Activated T-cell treated with anti-CD3 and anti-CD28 coated beads for 48 hours (primary cell): ENCODE data around the gene PDZD4.
A peak's percentile ranks its signal among the peaks of the same experiment; 100 is the strongest.
"Not testable (repeated sequence)": the region's sequence is repeated elsewhere in the genome, so short reads cannot be mapped to it uniquely, and the experiment has no call there.

Source experiments
- DNase-seq: peaks from one replicate; pipeline ENCODE4 v3.0.0-alpha.2; 2020; ENCODE audit warnings: low read depth

PDZD4 gene

GRCh38 chrX:153831429-153832150, 1.2 kb upstream of the PDZD4 start:
- no peak for DNase-seq

- DNase-seq = no peak
Measured at GRCh38 chrX:153830640-153831428, 490 bp upstream of the PDZD4 start.

- no peak for DNase-seq
Measured at GRCh38 chrX:153829549-153829798, 870 bp downstream of the PDZD4 start.

GRCh38 chrX:153828723-153829548, 1.4 kb downstream of the PDZD4 start:
- no peak for DNase-seq

DNA sequence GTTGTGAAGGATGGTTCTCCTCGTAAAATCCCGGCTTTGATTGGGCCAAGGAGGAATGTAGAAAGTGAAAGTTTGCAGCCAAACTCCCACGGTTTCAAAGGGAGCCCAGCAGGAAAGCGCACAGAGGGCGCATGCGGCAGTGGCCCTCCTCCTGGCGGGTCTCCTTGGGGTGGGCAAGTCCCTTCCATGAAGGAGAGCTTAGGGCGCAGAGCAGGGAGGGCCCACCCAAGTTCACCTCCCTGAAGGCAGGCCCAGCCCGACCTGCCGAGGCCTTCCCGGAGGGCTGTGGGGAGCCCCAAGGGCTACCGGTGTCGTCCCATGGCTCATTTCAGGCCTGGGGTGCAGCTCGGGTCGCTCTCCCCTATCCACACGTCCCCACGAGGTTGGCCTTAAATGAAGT, 2.0 kb downstream of the PDZD4 start:
- no peak for DNase-seq

GRCh38 chrX:153827903-153828302, 2.4 kb downstream of the PDZD4 start:
- DNase-seq = no peak

DNA sequence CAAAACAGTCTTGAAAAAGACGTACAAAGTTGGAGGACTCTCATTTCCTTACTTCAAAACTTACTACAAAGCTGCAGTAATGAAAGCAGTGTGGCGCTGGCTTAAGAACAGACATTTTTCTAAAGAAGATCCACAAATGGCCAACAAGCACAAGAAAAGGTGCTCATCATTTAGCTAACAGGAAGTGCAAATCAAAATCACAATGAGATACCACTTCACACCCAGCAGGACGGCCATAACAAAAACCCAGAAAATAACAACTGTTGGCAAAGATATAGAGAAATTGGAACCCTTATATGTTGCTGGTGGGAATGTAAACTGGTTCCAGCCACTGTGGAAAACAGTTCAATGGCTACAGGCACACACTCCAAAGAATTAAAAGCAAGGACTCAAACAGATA, 3.3 kb downstream of the PDZD4 start:
- no peak for DNase-seq

GRCh38 chrX:153825042-153825441, 5.3 kb downstream of the PDZD4 start:
- no peak for DNase-seq

DNA sequence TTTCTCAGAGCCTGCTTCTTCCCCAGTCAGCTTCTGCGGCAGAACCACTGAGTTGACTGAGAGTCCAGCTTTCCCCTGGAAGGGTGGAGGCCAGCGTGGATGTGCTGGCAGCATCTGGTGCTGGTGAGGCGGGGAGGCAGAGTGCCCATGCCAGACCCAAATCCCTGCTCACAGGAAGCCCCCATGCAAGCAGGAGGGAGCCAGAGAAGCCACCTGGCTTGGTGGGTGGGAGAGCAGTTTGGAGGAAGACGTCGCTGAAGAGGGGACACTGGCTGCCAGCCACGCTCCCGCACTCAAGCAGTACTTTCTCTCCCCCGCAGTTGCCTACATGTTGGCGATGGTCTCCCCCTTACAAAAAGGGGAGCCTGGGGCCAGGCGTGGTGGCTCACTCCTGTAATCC, 6.0 kb downstream of the PDZD4 start:
- DNase-seq = no peak

DNA sequence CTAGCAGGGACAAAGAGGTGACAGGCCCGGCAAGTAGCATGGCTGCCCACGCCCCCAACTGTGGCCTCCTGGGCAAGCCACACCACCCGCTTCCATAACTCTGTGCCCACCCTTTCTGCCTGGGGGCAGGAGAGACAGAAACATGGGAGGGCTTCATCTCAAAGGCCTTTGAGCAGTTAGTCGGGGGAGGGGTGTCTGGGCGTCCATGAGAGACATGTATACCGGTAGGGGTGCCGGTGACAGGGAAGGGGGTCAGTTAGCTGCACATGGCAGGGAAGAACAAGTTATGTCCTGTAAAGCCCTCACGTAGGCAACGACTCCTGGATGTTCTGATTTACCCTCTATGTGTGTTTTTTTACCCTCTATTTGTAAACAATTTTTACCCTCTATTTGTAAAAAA, 9.3 kb downstream of the PDZD4 start:
- no peak for DNase-seq

DNA sequence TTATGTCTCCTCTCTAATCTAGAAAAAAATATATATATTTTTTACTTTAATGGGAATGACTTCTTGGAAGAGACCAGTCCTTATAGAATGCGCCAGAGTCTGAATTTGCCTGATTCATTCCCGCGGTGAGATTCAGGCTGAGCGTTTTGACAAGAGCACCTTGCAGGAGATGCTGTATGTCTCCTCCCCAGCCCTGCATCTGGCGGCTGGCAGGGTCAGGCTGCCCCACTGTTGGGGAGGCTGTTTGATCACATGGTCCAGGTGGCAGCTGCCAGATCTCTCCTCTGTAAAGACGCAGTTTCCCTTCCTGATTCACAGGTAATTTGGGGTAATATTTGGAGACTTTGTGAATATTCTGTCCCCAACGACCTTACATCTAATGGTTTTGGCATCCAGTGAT, 9.7 kb downstream of the PDZD4 start:
- DNase-seq = no peak

DNA sequence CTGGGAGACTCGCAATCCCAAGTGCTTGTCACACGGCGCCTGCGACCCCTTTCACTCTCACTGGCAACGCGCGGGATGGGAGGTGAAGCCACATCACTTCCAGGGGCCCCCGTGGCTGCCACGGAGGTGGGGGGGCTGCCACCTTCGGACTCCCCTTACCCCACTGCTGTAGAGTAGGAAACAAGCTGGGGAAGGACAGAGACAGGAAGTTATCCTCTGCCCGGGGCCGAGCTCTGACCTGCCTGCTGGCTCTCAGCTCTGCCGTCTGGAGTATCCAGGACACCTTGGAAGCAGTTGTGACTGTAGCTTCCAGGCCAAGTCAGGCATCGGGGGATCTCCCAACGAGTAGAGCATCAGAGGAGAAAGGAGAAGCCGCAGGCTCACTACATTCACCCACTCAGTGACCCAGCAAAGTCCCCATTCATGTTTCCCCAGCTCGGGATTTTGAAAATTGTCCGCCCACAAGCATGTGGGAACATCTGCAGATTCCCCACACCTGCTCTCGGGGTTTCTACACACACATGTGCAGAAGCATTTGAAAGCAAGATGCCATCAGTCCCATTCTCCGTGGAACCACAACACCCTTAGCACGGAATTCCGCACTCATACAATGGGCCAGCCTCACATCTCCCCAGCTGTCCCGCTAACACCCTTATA, 10.8 kb downstream of the PDZD4 start:
- no peak for DNase-seq

DNA sequence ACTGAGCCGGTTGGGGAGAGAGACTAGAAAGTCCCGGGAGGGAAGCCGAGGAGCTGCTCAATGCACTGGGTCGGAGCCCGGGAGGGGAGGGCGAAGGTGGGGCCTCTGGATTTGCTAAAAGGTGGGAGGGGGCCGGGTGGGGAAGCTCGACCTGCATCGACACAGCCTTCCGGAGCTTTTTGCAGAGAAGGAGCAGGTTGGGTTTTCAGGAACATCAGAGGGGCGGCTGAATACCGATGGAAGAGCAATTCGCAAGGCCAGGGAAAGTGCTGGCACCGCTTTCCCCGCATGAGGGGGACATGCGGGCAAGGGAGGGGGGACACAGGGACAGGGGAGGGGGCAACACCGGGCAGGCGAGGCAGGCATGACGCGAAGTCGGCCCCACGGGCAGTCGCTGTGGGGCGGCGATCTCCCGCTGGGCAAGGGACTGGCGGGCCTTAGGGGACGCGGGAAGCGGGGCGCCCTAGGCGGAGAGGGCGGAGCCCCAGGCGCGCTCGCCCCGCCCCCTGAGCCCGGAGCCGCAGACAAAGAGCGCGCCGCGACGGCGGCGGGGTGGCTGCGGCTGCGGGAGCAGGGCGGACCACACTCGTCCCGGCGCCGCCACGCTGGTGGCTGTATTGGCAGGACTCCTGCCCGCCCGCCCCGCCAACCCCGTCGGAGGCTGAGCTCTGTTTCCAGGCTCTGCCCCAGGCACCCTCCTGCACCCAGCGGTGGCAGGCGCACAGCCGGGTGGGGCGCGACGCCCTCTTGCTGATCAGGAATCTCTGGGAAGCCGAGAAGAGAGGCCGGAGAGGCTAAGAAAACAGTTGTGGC, 11.6 kb downstream of the PDZD4 start:
- DNase-seq = peak; percentile 47

DNA sequence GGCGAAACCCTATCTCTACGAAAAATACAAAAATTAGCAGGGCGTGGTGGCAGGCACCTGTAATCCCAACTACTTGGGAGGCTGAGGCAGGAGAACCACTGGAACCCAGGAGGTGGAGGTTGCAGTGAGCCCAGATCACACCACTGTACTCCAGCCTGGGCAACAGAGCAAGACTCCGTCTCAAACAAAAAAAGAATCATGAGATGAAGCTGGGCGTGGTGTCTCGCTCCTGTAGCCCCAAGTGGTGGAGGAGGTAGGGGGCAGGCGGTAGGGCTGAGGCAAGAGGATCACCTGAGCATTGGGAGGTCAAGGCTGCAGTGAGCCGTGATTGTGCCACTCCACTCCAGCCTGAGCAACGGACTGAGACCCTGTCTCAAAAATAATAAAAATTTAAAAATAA, 12.3 kb downstream of the PDZD4 start:
- not testable (repeated sequence) for DNase-seq

DNA sequence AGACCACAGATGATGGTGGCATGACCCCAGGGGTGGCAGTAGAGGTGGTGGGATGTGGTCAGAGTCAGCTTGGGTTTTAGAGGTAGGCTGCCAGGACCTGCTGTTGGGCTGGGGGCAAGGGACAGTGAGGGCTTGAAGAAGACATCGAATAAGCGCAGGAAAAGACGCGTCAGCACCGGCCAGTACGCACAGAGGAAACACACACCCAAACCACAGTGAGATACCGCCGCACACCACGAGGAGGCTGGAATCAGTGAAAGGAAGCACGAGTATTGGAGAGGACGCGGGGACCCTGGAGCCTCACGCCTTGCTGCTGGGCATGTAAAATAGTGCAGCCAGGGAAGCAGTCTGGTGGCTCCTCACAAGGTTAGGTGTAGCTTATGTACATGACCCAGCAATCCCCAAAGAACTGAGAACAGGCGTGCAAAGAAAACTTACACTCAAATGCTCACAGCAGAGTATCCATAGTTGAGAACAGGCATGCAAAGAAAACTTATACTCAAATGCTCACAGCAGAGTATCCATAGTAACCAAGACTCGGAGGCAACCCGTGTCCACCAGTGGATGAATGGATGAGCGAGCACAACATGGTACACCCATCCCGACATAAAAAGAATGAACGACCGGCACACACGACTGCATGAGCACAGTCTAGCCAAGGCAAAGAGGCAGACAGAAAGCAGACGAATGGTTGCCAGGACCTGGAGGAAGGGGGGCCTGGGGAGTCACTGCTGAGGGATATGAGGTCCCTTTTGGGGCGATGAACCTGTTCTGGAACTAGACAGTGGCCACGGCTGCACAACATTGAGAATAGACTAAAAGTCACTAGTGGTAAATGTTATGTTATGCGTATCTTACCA, 13.3 kb downstream of the PDZD4 start:
- peak; percentile 15 for DNase-seq

DNA sequence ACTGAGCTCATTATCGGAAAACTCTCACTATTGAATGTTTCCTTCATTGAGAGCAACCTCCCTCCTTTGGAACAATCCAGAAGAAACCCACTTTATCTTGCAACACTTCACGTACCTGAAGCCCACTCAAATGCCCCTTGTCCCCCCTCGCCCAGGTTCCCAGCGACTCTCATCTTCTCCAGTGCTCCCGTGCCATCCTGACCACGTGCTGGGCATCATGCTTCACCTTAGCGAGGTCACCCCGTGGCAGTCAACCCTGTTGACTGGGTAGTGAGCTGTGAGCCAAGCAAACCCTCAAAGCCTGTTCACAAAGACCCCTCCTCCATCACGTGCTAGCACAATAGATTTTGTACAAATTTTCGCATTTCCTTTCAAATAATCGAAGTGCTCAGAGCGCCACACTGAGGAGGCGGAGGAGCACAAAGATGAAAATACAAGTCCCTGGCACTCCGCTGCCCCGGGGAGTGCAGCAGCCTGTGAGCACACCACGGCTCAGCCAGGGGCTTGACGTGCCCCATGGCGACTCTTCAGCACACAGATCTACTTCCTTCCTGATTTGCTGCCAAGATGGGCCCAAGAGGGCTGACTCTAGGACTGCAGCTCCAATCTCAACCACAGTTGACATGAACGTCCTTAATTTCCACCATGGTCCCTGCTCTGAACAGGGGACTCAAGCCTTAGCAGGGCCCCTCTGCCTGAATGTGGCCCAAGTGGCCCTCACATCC, 15.6 kb downstream of the PDZD4 start:
- DNase-seq = no peak

DNA sequence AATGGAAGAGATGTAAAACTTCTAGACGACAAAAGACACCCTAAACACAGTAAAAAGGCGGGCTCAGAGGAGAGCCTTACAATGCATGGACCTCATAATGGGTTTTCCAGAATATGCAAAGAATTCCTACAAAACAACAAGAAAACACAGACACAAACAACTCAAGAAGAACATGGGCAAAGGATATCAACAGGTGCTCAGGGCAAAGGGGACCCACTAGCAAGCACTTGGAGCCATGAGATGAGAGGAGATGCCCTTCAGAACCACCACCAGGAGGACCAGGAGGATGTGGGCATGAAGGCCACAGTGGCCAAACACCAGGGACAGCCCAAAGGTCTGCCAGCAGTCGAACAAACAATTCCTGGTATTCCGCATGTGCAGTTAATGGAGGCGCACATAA, 17.2 kb downstream of the PDZD4 start:
- no peak for DNase-seq

- no peak for DNase-seq
Measured at GRCh38 chrX:153812220-153812619, 18.1 kb downstream of the PDZD4 start.

DNA sequence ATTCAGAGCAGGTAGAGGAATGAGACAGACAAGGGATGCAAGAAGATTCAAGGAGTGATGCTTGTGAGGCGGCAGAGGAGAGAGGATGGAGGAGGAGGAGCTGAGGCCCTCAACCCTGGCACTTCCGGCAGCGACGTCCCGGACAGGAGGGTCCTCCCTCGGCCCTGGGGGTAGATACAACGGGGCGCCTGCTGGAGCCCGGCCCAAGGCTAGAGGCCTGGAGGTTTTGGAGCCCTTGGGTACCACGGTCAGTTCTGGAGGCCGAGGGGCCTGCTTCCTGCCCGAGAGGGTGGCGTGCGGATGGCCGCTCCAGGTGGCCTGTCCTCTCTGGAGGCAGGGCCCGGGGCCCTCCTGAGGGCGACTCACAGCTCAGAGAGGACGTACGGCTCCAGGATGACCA, 22.4 kb downstream of the PDZD4 start:
- DNase-seq = no peak

DNA sequence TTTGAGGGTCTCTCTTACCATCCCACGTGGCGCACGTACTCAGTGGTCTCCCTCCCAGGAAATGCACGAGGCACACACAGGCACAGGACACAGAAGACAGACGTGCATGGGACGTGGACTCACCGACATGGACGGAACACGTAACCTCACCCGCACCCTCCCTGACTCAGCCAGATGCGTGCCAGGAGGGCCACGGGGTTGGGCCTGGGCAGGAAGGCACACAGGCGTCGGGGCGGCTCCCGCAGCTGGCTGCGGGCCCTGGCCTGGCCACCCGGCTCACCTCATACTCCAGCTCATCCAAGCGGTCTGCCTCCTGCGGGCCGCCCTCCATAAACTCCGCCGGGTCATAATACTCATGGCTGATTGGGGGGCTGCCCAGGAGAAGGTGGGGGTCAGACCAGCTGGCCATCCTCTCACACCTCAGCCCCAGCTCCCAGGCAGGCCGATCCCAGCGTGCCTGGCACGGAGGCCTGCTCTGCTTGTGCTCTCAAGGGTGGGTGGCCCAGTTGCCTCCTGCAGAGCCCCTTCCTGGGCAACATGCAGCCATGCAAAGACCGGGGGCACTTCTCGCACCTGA, 23.3 kb downstream of the PDZD4 start:
- DNase-seq = no peak
